ENCODE data around the gene TAPBPL. TPM values are rescaled to one million over a fixed set of nuclear protein-coding genes. Genes with fewer than 3 reads are reported as not detected.
"Not testable (repeated sequence)": the region's sequence is repeated elsewhere in the genome, so short reads cannot be mapped to it uniquely, and the experiment has no call there.

Gene TAPBPL
- total and polyA plus RNA-seq, 12 donors = 7.9 to 57.5 (median 17.0) TPM

- WGBS, 2 donors = 94 to 96% methylated on average over 8 of the region's 8 CpGs
- peaks cover 0 to 72% (median 40%) of the 10 kb centered on the region in 9 donors for H3K36me3 ChIP-seq
- TF ChIP-seq CTCF (IDR thresholded peaks at IDR 0.05) = no peak
These were observed 12.7 kb downstream of the TAPBPL start for GRCh38 chr12:6464531-6464930.

GRCh38 chr12:6465467-6466183, 13.8 kb downstream of the TAPBPL start:
- TF ChIP-seq CTCF (IDR thresholded peaks at IDR 0.05) = peak; percentile 61 to 86 (median 80)
- no peak overlapping the region for H3K4me3 ChIP-seq
- peaks cover 7 to 82% (median 27%) of the 10 kb centered on the region in 9 donors for H3K4me1 ChIP-seq
- peak in 1 of 2 donors; percentile 63 for DNase-seq
- WGBS, 2 donors = 28 to 29% methylated on average over 6 of the region's 6 CpGs
- H3K36me3 ChIP-seq = peaks cover 0 to 61% (median 35%) of the 10 kb centered on the region in 9 donors
- no peaks in the 10 kb centered on the region for H3K9me3 ChIP-seq
- intact Hi-C loops (cut with DNase I) = loop anchor here in 7 of 10 donors (1.0 to 10.0 kb wide), 7 partner anchors 41 to 141 kb away; no protein-coding TSS in a partner anchor
- peak overlapping the region in 1 of 10 donors; percentile 50 for H3K27ac ChIP-seq
- peak in 6 of 8 donors; percentile 6 to 48 (median 42) for ATAC-seq
- no peaks in the 10 kb centered on the region for H3K27me3 ChIP-seq

More at GRCh38 chr12:6464531-6464930, 12.7 kb downstream of the TAPBPL start:
- H3K27me3 ChIP-seq = no peaks in the 10 kb centered on the region
- intact Hi-C loops (cut with DNase I) = loop anchor here in 9 of 10 donors (2.0 to 10.0 kb wide), 8 partner anchors 37 to 140 kb away; no protein-coding TSS in a partner anchor
- no peak for DNase-seq
- H3K9me3 ChIP-seq = no peaks in the 10 kb centered on the region
- ATAC-seq = no peak
- peaks cover 3 to 87% (median 24%) of the 10 kb centered on the region in 9 donors for H3K4me1 ChIP-seq
- peak overlapping the region in 1 of 10 donors; percentile 89 for H3K27ac ChIP-seq
- no peak overlapping the region for H3K4me3 ChIP-seq

GRCh38 chr12:6466184-6466573, 14.3 kb downstream of the TAPBPL start:
- Histone ChIP-seq H3K4me1 (peaks cover 7 to 79% (median 23%) of the 10 kb centered on the region in 9 donors), H3K36me3 (peaks cover 0 to 55% (median 33%) of the 10 kb centered on the region in 9 donors), H3K4me3 (no peak overlapping the region), H3K9me3 (no peaks in the 10 kb centered on the region), H3K27ac (no peak overlapping the region), H3K27me3 (no peaks in the 10 kb centered on the region)
- intact Hi-C loops (cut with DNase I) = loop anchor here in 5 of 10 donors (2.0 to 10.0 kb wide), 4 partner anchors 41 to 141 kb away; no protein-coding TSS in a partner anchor
- ATAC-seq (no peak), DNase-seq (no peak)
- no peak for TF ChIP-seq CTCF (IDR thresholded peaks at IDR 0.05)
- 95 to 96% methylated on average over 5 of the region's 5 CpGs for WGBS, 2 donors

GRCh38 chr12:6466751-6467150, 14.9 kb downstream of the TAPBPL start:
- WGBS, 2 donors = 80 to 90% methylated on average over 4 of the region's 4 CpGs
- not testable (repeated sequence) for ATAC-seq, H3K9me3 ChIP-seq, H3K4me3 ChIP-seq, DNase-seq, H3K27ac ChIP-seq, H3K27me3 ChIP-seq
- intact Hi-C loops (cut with DNase I) = loop anchor here in 5 of 10 donors (2.0 to 10.0 kb wide), 4 partner anchors 42 to 142 kb away; no protein-coding TSS in a partner anchor
- Histone ChIP-seq H3K36me3 (peaks cover 0 to 49% (median 32%) of the 10 kb centered on the region in 9 donors), H3K4me1 (peaks cover 7 to 79% (median 21%) of the 10 kb centered on the region in 9 donors)

DNA sequence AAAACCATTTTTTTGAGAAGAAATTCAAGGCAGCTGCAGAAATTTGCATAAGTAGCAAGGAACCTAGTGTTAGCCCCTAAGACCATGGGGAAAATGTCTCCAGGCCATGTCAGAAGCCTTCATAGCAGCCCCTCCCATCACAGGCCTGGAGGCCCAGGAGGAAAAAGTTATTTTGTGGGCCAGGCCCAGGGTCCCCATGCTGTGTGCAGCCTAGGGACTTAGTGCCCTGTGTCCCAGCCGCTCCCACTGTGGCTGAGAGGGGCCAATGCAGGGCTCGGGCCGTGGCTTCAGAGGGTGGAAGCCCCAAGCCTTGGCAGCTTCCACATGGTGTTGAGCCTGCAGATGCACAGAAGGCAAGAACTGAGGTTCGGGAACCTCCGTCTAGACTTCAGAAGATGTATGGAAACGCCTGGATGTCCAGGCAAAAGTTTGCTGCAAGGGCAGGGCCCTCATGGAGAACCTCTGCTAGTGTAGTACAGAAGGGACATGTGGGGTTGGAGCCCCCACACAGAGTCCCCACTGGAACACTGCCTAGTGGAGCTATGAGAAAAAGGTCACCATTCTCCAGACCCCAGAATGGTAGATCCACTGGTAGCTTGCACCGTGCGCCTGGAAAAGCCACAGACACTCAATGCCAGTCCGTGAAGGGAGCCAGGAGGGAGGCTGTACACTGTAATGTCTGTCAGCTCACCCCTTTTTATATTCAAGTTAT, 15.9 kb downstream of the TAPBPL start:
- not testable (repeated sequence) for H3K4me3 ChIP-seq, H3K27me3 ChIP-seq, DNase-seq, H3K27ac ChIP-seq, H3K9me3 ChIP-seq, ATAC-seq
- peaks cover 4 to 71% (median 21%) of the 10 kb centered on the region in 9 donors for H3K4me1 ChIP-seq
- peaks cover 0 to 40% (median 22%) of the 10 kb centered on the region in 9 donors for H3K36me3 ChIP-seq
- intact Hi-C loops (cut with DNase I) = loop anchor here in 5 of 10 donors (2.0 to 10.0 kb wide), 4 partner anchors 43 to 143 kb away; no protein-coding TSS in a partner anchor
- 93 to 98% methylated on average over 9 of the region's 9 CpGs for WGBS, 2 donors

Data from heart right ventricle (tissue), 16 donors.